ENCODE data around the gene YLPM1.
"Not testable (repeated sequence)": the region's sequence is repeated elsewhere in the genome, so short reads cannot be mapped to it uniquely, and the experiment has no call there.

Gene YLPM1, protein sequence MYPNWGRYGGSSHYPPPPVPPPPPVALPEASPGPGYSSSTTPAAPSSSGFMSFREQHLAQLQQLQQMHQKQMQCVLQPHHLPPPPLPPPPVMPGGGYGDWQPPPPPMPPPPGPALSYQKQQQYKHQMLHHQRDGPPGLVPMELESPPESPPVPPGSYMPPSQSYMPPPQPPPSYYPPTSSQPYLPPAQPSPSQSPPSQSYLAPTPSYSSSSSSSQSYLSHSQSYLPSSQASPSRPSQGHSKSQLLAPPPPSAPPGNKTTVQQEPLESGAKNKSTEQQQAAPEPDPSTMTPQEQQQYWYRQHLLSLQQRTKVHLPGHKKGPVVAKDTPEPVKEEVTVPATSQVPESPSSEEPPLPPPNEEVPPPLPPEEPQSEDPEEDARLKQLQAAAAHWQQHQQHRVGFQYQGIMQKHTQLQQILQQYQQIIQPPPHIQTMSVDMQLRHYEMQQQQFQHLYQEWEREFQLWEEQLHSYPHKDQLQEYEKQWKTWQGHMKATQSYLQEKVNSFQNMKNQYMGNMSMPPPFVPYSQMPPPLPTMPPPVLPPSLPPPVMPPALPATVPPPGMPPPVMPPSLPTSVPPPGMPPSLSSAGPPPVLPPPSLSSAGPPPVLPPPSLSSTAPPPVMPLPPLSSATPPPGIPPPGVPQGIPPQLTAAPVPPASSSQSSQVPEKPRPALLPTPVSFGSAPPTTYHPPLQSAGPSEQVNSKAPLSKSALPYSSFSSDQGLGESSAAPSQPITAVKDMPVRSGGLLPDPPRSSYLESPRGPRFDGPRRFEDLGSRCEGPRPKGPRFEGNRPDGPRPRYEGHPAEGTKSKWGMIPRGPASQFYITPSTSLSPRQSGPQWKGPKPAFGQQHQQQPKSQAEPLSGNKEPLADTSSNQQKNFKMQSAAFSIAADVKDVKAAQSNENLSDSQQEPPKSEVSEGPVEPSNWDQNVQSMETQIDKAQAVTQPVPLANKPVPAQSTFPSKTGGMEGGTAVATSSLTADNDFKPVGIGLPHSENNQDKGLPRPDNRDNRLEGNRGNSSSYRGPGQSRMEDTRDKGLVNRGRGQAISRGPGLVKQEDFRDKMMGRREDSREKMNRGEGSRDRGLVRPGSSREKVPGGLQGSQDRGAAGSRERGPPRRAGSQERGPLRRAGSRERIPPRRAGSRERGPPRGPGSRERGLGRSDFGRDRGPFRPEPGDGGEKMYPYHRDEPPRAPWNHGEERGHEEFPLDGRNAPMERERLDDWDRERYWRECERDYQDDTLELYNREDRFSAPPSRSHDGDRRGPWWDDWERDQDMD (N-terminal part only)

DNA sequence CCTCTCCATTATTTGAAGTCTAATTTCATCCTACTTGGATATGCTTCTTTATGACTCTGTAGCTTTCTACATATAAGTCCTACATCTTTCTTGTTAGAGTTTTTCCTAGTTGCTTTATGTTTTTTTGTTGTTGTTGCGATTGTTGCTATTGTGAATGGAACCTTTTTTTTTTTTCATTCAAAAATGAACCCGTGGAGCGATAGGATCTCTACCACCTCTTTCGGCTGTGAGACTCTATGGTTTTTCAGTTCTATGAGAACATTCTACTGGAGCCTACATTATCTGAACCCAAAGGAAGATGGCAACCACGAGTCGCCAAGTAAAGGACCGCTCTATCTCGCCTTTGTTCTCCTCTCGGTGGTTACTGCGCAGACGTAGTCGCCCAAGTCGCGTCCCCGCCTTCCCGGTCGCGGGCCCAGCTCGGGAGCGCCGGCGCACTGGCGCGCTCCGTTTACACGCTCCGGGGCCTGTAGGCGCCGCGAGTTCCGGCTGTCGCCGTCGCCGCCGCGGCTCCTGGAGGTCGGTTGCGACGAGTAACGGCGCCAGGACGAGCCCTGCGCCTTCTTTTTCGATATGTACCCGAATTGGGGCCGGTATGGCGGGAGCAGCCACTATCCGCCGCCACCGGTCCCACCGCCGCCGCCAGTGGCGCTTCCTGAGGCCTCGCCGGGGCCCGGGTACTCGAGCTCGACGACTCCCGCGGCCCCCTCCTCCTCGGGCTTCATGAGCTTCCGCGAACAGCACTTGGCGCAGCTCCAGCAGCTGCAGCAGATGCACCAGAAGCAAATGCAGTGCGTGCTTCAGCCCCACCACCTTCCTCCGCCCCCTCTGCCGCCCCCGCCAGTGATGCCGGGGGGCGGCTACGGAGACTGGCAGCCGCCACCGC, at the start of gene YLPM1:
YLPM1 (plus strand) TSS at position 400 of the 886 bp plus-strand sequence; CDS start at position 574, 174 bp downstream.
- Mint-ChIP-seq H3K4me3 (peak within 1 kb of the TSS; percentile 99), H3K27me3 (no peaks in the 10 kb centered on the region), H3K9me3 (no peaks in the 10 kb centered on the region), H3K36me3 (peaks cover 20% of the 10 kb centered on the region), H3K4me1 (peaks cover 45% of the 10 kb centered on the region), H3K27ac (peak within 1 kb of the TSS; percentile 96)
- peak; percentile 98 for ATAC-seq

DNA sequence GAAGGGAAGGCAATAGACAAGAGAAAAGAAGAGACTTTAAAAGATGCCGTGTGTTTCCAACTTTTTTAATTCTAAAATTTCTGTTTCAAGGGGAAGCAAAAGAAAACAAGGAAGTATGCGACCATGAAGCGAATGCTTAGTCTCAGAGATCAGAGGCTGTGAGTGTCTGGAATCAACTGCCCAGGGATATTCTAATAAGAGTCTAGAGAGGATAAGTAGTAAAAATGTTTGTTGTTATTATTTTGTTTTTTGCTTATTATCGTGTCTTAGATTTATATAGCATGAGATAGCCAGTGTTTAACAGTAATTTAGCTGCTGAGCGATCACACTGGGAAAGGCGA, 49.8 kb upstream of the YLPM1 start:
- no peaks in the 10 kb centered on the region for H3K27me3 Mint-ChIP-seq
- H3K9me3 Mint-ChIP-seq: no peaks in the 10 kb centered on the region
- peak overlapping the region; percentile 94 for H3K4me3 Mint-ChIP-seq
- peak overlapping the region; percentile 92 for H3K27ac Mint-ChIP-seq
- peaks cover 31% of the 10 kb centered on the region for H3K36me3 Mint-ChIP-seq
- peaks cover 45% of the 10 kb centered on the region for H3K4me1 Mint-ChIP-seq
- no peak for ATAC-seq

DNA sequence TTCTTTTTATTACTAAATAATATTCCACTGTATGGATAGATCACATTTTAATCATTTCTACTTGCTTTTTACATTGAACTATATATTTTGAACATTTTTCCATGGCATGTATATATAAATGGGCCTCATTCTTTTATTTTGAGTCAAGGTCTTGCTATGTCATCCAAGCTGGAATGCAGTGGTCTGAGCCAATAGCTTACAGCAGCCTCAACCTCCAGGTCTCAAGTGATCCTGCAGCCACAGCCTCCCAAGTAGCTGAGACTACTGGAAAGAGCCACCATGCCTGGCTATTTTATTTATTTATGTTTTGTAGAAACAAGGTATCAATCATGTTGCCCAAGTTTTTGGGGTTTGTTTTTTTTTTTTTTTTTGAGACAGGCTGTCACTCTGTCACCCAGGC, 42.6 kb upstream of the YLPM1 start:
- Mint-ChIP-seq H3K36me3 (peaks cover 60% of the 10 kb centered on the region), H3K4me1 (peaks cover 8% of the 10 kb centered on the region), H3K27me3 (no peaks in the 10 kb centered on the region), H3K4me3 (no peak overlapping the region), H3K9me3 (no peaks in the 10 kb centered on the region), H3K27ac (no peak overlapping the region)
- ATAC-seq: no peak

DNA sequence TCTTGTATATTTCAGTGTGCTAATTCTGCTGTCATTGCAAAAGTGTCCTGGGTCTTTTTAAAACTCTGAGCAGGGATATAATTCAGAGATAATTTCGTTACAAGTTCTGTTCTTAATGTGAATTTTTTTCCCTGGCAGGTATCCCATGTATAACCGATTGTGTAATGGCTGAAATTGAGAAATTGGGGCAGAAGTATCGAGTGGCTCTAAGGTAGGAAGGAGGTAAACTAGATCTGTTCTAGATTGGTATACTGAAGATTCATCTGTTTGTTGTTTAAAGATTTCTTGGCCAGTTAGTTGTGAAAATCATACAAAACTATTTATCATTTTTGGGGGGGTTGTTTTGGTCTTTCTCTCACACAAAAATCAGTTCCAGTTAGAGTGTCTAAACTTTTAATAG, 40.0 kb upstream of the YLPM1 start:
- Mint-ChIP-seq H3K36me3 (peaks cover 48% of the 10 kb centered on the region), H3K4me3 (no peak overlapping the region), H3K4me1 (no peaks in the 10 kb centered on the region), H3K27ac (no peak overlapping the region), H3K9me3 (no peaks in the 10 kb centered on the region), H3K27me3 (no peaks in the 10 kb centered on the region)
- ATAC-seq: no peak

DNA sequence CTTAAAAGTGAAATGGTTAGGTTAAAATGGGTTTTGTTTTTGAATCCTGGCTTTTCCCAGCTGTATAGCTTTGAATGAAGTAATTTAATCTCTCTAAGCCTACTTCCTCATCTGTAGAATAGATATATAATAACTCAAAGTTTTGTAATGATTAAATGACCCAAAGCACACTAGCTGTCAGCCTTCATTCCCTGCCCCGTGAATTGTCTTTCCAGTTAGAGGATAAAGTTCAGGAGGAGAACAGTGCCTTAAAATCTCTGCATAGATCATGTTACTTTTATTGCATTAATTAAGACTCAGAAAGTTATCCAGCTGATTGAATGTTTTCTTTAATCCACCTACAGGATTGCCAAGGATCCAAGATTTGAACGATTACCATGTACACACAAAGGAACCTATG, 30.7 kb upstream of the YLPM1 start:
- no peaks in the 10 kb centered on the region for H3K27me3 Mint-ChIP-seq
- H3K4me1 Mint-ChIP-seq: peaks cover 10% of the 10 kb centered on the region
- H3K4me3 Mint-ChIP-seq: no peak overlapping the region
- no peak overlapping the region for H3K27ac Mint-ChIP-seq
- ATAC-seq: no peak
- H3K9me3 Mint-ChIP-seq: no peaks in the 10 kb centered on the region
- H3K36me3 Mint-ChIP-seq: peaks cover 52% of the 10 kb centered on the region

DNA sequence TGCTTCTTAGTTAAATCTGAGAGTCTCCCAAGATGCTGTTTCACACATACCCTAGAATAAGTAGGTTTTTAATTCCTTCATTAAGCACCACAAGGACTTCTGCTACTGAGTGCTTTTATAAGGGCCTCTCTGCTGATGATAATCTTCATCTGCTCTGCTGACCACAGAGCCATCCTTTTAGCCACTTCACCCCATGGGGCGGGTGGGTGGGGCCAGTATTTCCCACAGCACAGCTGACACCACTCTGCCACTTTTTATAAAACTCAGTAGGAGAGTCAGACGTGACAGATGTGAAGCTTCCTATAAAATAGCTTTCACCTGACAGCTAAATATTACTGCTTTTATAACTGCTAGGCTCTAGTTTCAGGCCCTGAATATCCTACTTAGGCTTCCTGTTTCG, 29.9 kb upstream of the YLPM1 start:
- no peak for ATAC-seq
- H3K9me3 Mint-ChIP-seq: no peaks in the 10 kb centered on the region
- H3K4me3 Mint-ChIP-seq: no peak overlapping the region
- no peaks in the 10 kb centered on the region for H3K27me3 Mint-ChIP-seq
- no peak overlapping the region for H3K27ac Mint-ChIP-seq
- H3K4me1 Mint-ChIP-seq: peaks cover 10% of the 10 kb centered on the region
- peaks cover 58% of the 10 kb centered on the region for H3K36me3 Mint-ChIP-seq

DNA sequence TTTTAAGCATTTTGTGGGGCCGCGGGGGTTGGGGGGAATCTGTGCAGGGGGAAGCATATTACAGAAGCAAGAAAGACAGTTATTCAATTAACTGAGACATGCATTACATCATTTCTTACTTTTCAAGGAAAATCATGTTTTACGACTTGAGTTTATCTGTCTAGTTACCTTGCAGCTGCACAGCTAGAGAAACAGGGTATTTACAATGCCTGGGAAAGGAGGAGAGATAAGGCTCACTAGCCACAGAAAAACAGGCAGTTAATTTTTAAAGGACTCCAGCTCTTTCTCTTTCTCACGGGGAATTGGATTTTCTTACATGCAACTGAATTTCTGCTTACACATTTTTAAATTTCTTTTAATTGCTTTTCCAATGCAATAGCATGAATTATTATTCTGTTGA, 28.0 kb upstream of the YLPM1 start:
- Mint-ChIP-seq H3K9me3 (no peaks in the 10 kb centered on the region), H3K27me3 (no peaks in the 10 kb centered on the region), H3K4me3 (no peak overlapping the region), H3K36me3 (peaks cover 59% of the 10 kb centered on the region), H3K4me1 (peaks cover 6% of the 10 kb centered on the region), H3K27ac (no peak overlapping the region)
- no peak for ATAC-seq

DNA sequence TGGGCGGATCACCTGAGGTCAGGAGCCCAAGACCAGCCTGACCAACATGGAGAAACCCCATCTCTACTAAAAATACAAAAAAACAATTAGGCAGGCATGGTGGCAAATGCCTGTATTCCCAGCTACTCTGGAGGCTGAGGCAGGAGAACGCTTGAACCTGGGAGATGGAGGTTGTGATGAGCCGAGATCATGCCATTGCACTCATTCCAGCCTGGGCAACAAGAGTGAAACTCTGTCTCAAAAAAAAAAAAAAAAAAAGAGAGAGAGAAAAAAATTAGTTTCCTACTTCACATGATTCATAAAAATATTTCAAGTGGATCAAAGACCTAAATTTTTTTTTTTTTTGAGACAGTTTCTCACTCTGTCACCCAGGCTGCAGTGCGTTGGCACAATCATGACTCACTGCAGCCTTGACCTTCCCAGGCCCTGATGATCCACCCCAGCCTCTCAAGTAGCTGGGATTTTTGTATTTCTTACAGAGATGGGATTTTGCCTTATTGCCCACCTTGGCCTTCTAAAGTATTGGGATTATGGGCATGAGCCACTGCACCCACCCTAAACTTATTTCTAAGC, 25.3 kb upstream of the YLPM1 start:
- Mint-ChIP-seq H3K9me3 (no peaks in the 10 kb centered on the region), H3K27me3 (no peaks in the 10 kb centered on the region), H3K27ac (no peak overlapping the region), H3K36me3 (peaks cover 52% of the 10 kb centered on the region), H3K4me1 (no peaks in the 10 kb centered on the region), H3K4me3 (no peak overlapping the region)
- ATAC-seq: no peak

DNA sequence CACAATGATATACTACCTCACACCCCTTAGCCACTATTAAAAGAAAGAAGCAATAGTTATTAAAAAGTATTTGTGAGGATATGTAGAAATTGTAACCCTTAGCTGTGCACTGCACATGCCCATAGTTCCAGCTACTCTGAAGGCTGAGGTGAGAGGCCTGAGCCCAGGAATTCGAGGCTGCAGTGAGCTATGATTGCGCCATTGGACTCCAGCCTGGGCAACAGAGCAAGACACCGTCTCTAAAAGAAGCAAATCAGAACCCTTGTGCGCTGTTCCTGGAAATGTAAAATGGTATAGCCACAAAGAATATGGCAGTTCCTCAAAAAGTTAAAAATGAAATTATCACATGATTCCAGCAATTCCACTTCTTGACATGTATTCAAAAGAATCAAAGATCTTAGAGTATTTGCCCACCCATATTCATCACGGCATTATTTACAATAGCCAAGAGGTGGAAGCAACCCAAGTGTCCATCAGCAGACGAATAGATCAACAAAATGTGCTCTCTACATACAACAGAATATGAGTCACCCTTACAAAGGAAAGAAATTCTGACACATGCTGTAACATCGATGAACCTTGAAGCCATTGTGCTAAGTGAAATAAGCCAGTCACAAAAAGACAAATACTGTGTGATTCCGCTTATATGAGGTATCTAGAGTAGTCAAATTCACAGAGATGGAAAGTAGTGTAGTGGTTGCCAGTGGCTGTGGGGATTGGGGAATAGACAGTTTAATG, 23.7 kb upstream of the YLPM1 start:
- H3K27me3 Mint-ChIP-seq: no peaks in the 10 kb centered on the region
- H3K36me3 Mint-ChIP-seq: peaks cover 43% of the 10 kb centered on the region

DNA sequence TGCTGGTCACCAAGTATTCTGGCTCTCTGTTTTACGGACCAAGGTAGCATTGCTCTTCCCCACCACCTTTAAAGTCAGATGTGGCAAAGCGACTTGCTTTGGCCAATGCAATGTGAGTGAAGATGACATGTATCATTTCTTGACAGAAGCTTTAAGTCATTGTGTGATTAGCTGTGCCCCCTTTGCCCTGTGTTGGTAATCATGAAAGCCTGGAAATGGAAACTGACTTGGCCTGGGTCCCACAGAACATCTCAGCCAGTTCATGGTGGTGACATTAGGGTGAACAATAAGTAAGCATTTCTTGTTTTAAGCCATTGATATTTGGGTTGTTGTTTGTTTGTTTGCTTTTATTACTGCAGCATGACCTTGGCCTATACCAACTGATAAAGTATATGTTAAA, 15.9 kb upstream of the YLPM1 start:
- Mint-ChIP-seq H3K9me3 (peaks cover 5% of the 10 kb centered on the region), H3K36me3 (peaks cover 6% of the 10 kb centered on the region), H3K27me3 (no peaks in the 10 kb centered on the region), H3K4me3 (no peak overlapping the region), H3K4me1 (no peaks in the 10 kb centered on the region), H3K27ac (no peak overlapping the region)
- no peak for ATAC-seq

More for the DNA sequence above, 23.7 kb upstream of the YLPM1 start:
- ATAC-seq: no peak
- Mint-ChIP-seq H3K9me3 (no peaks in the 10 kb centered on the region), H3K4me3 (no peak overlapping the region), H3K4me1 (no peaks in the 10 kb centered on the region), H3K27ac (no peak overlapping the region)

DNA sequence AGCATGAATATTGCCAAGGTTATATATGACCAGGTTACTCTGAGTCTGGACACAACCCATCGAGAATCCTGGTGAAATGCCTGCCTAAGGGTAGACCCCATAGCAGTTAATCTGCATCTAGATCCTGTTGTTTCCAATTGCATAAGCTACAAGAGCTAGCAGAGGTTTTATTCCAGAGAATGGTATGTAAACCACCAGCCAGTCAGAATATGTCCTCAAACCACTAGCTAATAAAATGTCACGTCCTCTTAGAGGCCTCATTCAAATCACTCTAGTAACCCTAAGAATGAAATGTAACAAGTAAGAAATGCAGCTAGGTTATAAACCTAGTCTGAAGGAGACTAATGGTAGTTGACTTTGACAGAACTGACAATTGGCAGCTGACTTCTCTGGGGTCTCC, 9.0 kb upstream of the YLPM1 start:
- Mint-ChIP-seq H3K27me3 (no peaks in the 10 kb centered on the region), H3K27ac (no peak overlapping the region), H3K4me3 (no peak overlapping the region), H3K4me1 (no peaks in the 10 kb centered on the region), H3K36me3 (peaks cover 18% of the 10 kb centered on the region), H3K9me3 (peaks cover 14% of the 10 kb centered on the region)
- ATAC-seq: no peak

DNA sequence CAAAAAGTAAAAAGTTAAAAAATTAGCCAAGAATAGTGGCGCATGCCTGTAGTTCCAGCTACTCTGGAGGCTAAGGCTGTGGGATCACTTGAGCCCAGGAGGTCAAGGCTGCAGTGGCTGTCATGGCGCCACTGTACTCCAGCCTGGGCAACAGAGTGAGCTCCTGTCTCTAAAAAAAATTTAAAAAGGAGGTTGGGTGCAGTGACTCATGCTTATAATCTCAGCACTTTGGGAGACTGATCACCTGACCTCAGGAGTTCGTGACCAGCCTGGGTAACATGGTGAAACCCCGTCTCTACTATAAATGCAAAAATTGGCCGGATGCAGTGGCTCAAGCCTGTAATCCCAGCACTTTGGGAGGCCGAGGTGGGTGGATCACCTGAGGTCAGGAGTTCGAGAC, 8.2 kb upstream of the YLPM1 start:
- no peak overlapping the region for H3K27ac Mint-ChIP-seq
- H3K4me1 Mint-ChIP-seq: no peaks in the 10 kb centered on the region
- ATAC-seq: no peak
- no peak overlapping the region for H3K4me3 Mint-ChIP-seq
- peaks cover 18% of the 10 kb centered on the region for H3K36me3 Mint-ChIP-seq
- no peaks in the 10 kb centered on the region for H3K27me3 Mint-ChIP-seq
- peaks cover 14% of the 10 kb centered on the region for H3K9me3 Mint-ChIP-seq

DNA sequence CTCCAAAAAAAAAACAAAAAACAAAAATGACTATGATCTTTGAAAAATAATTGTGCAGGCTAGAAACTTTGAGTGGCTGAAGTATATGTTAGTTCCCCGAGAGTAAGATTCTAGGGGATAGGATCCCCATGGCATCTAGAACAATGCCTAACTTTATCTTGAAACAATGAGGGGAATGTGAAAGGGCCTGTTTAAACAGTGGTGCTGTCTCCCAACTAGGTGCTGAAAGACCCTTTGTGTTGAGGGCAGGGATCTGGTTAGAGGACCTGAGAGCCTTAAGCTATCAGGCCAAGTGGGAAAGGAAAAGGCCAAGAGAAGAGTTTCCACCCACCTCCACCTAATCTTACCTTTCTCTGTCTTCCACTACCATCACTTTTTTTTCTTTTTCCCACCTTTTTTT, 6.8 kb upstream of the YLPM1 start:
- Mint-ChIP-seq H3K27me3 (no peaks in the 10 kb centered on the region), H3K9me3 (peaks cover 14% of the 10 kb centered on the region)

DNA sequence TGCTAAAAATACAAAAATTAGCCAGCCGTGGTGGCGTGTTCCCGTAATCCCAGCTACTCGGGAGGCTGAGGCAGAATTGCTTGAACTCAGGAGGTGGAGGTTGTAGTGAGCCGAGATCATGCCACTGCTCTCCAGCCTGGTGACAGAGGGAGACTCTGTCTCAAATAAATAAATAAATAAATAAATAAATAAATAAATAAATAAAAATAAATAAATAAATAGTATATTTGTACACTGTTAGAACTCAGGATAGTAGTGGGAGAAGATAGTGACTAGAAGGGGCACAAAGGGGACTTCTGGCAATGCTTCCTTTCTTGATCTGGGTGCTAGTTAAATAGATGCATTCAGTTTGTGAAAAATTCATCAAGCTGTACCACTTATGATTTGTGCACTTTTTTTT, 4.6 kb upstream of the YLPM1 start:
- ATAC-seq, H3K27me3 Mint-ChIP-seq, H3K36me3 Mint-ChIP-seq, H3K9me3 Mint-ChIP-seq, H3K4me1 Mint-ChIP-seq, H3K27ac Mint-ChIP-seq, H3K4me3 Mint-ChIP-seq: not testable (repeated sequence)

More for the DNA sequence above, 6.8 kb upstream of the YLPM1 start:
- Mint-ChIP-seq H3K27ac (no peak overlapping the region), H3K4me3 (no peak overlapping the region), H3K4me1 (no peaks in the 10 kb centered on the region), H3K36me3 (peaks cover 18% of the 10 kb centered on the region)
- ATAC-seq: no peak

Measured in stimulated activated memory B cell treated with anti-CD40 and anti-IgM and Interleukin-4, amounts not matched to agents 10 μg/mL and 1 μg/mL and 100 μg/mL, for 72 hours (primary cell).